ENCODE results near the gene MYL5.

The MYL5 gene

DNA sequence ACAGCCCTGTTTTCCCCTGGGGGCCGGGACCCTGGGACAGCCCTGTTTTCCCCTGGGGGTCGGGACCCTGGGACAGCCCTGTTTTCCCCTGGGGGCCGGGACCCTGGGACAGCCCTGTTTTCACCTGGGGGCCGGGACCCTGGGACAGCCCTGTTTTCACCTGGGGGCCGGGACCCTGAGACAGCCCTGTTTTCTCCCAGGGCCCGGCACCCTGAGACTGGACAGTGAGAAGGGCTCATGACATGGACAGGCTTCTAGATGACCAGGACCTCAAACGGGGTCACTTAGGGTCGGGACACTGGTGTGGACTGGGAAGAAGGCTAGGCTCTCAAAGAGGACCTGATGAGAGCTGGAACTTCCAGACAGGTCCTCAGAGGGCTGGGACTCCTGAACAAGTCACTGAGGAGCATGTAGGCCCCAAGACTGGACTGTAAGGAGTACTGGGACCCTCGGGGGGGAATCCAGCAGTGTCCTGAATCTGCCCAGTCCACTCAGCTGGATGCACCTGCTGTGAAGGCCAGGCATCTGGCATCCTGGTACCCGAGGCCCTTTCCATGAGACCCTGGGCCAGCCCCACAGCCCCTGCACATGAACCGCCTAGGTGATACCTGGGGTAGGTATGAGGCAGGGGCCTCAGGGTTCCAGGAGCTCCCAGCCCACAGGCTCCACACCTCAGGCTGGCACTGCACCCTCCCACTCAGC, 33.7 kb downstream of the MYL5 start:
- no peak for DNase-seq

DNA sequence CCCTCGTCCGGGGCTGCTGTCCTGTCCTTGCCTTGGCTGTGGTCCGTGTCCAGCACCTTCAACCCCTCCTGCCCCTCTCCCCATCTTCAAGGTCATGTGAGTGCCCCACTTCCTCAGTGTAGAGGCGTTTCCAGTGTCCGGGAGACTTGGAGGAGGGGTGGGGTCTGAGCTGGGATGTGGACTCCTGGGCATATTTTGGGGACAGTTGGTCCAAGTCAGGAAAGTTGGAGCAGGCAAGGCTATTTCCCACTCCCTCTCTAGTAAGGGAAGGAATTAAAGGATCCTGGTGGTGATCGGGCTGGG, 34.2 kb downstream of the MYL5 start:
- DNase-seq, result no peak

DNA sequence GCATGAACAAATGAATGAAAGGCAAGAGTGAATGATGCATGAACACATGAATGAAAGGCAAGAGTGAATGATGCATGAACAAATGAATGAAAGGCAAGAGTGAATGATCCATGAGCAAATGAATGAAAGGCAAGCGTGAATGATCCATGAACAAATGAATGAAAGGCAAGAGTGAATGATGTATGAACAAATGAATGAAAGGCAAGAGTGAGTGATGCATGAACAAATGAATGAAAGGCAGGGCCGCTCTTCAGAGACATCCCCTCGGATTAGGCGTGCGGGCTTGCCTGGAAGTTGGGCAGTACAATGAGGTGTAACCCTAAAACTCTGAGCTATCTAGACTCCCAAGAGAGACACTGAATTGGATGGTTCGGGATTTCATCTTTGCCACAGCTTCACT, 35.0 kb downstream of the MYL5 start:
- no peak for DNase-seq

DNA sequence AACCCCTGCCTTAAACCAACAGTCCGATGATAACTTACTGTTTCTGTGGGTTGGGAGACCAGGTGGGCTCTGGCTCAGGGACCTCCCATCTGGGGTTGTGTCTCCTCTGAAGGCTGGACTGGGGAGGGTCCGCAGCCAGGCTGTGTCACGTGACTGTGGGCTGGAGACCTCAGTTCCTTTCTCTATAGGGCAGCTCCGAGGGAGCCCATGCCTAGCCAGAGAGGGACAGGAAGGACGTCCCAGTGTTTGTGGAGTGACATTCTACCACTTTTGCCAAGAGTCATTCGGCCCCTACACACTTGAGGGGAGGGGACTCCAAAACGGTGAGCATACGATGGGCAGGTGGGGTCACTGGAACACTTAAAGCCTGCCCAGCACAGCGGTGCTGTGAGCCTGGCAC, 35.8 kb downstream of the MYL5 start:
- no peak for DNase-seq

DNA sequence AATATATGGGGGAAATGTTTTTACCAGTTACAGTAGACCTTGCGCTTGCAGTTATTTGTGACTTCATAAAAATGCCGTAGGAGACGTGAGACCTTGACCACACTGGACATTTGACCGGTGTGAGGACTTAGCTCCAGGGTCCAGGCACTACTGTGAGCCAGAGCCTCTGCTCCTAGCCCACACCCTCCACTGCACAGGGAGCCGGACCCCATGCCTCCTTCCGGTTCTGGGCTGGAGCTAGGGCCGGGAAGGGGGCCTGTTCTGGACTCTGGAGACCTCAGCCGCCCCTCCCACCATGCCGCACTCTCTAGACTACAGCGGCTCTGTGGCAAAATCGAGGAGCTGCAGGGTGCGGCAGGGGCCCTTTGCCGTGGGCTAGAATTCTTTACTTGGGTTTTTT, 36.6 kb downstream of the MYL5 start:
- no peak for DNase-seq

DNA sequence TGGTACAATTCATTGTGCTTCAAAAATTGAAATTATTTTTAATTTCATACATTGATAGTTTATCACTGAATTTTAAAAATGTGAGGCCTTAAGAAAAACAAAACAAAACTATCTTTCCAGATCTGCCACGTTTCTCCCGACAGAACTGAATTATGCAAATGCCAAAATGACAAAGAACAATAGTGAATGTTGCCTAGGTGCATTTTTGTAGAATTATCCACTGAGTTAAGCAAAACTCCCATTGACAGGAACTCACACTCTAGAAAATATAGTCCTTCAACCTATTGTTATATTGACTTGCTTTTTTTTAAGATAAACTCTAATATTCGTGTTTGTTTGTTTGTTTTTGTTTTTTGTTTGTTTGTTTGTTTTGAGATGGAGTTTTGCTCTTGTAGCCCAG, 37.8 kb downstream of the MYL5 start:
- DNase-seq, result no peak

DNA sequence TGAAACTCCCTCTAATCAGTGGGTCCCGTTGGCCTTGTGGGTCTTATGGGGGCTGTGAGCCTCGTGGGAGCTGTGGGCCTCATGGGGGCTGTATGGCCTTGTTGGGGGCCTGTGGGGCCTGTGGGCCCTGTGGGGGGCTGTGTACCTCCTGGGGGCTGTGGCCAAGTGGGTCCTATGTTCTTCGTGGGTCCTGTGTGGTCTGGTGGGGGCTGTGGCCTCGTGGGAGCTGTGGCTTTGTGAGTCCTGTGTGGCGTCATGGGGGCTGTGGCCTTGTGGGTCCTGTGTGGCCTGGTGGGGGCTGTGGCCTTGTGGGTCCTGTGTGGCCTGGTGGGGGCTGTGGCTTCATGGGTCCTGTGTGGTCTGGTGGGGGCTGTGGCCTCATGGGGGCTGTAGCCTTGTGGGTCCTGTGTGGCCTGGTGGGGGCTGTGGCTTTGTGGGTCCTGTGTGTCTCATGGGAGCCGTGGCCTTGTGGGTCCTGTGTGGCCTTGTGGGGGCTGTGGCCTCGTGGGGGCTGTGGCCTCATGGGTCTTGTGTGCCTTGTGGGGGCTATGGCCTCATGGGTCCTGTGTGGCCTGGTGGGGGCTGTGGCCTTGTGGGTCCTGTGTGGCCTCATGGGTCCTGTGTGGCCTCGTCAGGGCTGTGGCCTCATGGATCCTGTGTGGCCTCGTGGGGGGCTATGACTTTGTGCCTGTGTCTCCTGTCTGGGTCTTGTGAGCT, 38.7 kb downstream of the MYL5 start:
- DNase-seq, result no peak

DNA sequence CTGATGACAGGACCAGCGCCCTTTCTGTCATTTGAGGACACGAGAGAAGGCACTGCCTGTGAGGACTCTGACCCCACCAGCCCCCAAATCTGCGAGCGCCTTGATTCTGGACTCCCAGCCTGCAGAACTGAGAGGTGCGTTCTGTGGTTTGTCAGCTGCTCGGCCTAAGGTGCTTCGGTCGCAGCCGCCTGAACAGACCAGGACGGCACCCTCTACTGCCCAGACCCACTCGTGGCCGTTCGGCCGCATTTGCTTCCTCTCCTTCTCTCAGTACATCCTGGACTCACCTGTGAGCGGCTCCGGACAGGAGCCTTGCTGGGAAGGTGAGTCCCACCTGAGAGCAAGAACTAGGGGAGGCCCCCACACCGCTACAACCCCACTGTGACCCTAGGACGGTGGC, 39.7 kb downstream of the MYL5 start:
- no peak for DNase-seq

DNA sequence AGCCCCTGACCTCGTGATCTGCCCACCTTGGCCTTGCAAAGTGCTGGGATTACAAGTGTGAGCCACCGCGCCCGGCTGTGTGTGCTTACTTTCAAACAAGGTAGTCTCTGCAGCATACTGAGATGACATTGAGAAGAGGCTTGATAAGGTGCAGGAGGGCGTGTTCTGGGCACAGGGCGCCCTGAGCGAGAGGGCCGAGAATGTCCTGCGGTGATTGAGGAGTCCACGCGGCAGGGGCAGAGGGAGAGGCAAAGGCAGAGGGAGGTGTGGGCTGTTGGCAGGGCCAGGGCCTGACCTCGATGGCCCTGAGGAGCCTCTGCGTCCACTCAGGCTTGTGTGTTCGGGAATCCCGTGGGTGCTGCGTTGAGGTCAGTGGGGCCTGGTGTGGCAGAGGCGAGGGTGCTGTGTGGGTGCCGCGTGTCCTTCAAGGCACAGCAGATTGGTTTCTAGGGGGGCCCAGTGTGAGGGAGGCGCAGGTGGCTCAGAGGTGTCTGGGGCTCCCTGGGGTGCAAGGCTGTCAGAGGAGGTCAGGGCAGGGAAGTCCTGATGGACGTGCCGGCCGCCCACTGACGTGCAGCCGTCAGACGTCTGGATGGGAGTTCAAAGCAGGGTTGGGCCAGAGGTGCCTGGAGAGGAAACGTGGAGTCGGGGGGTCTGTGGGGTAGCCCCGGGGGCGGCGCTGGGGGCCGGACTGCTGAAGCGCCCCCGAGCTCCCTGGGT, 43.4 kb downstream of the MYL5 start:
- DNase-seq, result no peak

DNA sequence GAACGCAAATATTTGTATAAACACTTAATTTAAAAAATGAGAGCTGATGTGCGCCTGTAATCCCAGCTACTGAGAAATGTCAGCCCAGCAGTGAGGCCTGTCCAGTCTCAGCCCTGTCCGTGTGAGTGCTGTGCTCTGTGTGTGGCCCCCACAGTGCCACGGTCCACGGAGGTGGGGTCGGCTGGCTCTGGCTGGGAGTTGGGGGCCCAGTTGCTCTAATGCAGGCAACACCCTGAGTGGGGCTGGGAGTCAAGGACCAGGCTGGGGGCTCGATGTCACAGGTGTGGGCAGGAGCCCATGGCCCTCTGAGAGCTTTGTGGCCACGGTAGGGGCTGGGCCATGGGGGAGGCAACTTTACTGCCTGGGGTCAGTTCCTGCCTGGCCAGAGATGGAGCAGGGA, 44.1 kb downstream of the MYL5 start:
- DNase-seq, result no peak

DNA sequence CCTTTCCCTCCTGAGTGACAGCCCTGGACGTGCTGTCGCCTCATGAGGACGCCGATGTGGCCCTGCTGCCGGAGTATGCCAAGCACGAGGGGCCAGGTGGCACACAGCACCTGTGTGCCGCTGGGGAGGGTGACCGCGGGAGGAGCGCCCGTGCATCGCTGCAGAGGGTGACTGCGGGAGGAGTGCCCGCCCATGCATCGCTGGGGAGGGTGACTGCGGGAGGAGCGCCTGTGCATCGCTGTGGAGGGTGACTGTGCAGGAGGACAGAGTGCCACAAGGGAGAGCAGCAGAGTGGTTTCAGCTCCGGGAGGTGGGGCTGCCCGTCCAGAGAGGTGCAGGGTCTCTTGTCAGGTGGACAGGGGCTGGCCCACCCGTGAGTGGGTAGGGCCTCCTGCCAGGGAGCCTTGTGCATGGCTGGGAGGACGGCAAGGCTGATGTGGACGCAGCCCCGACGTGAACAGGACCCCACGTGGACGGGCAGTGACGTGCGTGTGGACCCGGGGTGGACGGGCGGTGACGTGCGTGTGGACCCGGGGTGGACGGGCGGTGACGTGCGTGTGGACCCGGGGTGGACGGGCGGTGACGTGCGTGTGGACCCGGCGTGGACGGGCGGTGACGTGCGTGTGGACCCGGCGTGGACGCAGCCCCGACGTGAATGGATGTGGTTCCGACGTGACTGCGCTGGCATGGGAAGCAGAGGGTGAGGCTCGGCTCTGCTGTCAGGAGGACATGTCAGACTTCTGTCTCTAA, 45.9 kb downstream of the MYL5 start:
- no peak for DNase-seq

DNA sequence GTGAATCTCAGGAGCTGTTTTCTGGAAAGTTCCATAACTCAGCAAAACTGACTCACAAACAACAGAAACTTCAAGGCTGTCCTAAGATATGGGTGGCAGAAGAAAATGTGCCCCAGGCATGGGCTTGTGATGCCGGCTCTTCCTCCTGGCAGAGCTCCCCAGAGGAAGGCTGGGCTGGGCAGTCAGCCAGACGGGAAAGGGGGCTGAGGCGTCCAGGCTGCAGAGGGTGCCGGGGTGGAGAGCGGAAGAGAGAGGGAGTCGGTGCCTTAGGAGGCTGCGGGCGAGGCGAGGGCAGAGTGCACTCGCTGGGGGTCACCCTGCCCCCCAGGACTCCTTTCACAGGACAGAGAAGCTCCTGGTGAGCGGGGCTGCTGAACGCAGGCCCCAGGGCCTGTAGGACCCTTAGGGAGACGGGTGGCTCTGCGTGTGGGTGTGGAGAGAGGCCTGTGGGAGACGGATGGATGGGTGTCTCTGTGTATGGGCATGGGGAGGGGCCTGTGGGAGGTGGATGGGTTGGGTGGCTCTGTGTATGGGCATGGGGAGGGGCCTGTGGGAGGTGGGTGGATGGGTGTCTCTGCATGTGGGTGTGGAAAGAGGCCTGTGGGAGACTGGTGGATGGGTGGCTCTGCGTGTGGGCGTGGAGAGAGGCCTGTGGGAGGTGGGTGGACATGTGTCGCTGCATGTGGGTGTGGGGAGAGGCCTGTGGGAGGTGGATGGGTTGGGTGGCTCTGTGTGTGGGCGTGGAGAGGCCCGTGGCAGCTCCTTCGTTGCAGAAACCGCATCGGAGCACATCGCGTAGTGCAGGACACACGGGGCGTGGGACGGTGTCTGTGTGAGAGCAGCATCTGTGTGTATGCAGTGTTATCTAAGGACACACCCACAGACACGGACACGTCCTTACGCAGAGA, 47.2 kb downstream of the MYL5 start:
- no peak for DNase-seq

DNA sequence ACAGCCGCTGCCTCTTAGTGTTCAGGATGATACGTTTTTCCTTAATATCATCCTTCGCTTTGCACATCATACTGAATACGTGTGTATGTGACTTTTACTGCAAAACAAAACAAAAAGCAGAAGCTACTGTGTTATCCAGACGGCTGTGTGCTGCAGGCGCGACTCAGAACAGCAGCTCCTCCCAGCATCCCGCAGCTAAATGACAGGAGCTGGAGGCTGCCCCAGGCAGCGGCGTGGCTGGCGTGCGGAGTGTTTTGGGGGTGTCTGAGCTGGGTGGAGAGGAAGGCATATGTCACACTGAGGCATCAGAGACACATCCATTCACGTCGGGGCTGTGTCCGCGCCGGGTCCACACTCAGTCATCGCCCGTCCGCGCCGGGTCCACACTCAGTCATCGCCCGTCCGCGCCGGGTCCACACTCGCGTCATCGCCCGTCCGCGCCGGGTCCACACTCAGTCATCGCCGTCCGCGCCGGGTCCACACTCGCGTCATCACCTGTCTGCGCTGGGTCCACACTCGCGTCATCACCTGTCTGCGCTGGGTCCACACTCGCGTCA, 47.9 kb downstream of the MYL5 start:
- DNase-seq, result no peak

DNA sequence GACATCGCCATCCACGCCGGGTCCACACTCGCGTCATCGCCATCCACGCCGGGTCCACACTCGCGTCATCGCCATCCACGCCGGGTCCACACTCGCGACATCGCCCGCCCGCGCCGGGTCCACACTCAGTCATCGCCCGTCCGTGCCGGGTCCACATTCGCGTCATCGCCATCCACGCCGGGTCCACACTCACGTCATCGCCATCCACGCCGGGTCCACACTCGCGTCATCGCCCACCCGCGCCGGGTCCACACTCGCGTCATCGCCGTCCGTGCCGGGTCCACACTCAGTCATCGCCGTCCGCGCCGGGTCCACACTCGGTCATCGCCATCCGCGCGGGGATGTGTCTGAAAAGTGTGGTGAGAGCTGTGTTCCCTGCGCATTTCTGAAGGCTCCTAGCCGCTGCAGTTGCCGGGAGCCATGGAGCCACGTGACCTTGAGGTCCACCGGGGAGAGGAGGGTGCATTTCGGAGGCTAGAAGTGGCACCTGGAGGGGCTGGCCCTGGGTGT, 48.6 kb downstream of the MYL5 start:
- no peak for DNase-seq

DNA sequence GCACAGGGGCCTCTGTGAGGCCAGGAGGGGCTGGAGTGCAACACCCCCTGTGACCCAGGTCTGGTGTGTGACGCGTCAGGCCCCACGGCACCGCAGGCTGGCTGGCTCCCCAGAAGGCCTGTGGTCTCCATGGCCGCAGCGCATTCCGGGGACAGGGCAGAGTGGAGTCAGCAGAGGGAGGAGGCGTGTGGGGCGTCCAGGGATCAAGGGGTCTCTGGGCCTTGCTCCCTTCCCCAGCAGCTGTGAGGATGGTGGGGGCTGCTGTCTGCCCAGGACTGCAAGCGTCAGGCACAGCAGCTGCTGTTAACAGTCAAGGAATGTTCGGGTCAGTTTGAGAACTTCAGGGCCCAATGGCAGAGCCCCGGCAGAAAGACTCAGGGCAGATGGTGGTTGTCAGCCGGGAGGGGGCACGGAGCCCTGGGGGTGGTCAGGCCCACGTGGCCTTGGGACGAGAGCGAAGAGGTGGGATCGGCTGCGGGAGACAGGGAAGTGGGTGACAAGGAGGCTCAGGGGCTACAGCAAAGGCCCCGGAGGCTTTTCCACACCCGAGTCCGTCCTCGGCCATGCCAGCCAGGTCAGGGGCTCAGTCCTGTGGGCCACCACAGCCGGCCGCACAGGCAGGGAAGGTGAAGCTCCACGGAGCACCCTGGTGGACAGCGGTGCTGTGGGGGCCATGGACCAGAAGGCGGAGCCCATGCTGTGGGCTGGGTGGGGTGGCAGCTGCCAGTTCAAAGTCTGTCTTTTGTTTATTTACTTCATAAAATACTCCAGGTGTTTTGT, 49.6 kb downstream of the MYL5 start:
- DNase-seq, result no peak

DNA sequence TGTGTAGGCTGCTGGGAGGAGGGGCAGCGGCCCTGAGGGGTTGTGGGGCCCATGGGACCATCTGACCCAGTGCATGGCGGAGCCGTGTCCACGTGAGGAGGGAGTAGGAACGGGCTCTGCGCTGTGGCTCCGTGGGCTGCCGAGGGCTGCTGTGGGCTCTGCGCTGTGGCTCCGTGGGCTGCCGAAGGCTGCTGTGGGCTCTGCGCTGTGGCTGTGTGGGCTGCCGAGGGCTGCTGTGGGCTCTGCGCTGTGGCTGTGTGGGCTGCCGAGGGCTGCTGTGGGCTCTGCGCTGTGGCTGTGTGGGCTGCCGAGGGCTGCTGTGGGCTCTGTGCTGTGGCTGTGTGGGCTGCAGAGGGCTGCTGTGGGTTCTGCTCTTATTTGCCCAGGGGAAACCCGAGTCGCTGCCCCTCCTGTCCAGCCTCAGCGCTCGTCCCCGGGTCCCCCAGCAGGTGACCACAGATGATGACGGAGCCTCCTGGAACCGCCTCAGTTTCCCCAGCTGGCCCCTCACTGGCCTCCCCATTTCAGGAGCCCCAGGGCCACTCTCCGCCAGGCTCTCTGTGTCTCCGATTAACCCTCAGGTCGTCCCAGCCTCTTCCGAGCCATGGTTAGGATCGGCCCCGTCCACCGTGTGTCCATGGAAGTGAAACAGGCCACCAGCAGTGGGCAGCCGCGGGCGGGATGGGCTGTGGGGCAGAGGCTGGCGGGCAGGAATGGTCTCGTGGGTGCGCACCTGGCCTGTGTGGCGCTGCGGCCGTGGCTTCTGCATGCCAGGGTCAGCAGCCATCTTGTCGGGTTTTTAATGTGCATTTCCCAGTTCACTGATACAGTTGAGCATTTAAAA, 51.3 kb downstream of the MYL5 start:
- DNase-seq, result no peak

DNA sequence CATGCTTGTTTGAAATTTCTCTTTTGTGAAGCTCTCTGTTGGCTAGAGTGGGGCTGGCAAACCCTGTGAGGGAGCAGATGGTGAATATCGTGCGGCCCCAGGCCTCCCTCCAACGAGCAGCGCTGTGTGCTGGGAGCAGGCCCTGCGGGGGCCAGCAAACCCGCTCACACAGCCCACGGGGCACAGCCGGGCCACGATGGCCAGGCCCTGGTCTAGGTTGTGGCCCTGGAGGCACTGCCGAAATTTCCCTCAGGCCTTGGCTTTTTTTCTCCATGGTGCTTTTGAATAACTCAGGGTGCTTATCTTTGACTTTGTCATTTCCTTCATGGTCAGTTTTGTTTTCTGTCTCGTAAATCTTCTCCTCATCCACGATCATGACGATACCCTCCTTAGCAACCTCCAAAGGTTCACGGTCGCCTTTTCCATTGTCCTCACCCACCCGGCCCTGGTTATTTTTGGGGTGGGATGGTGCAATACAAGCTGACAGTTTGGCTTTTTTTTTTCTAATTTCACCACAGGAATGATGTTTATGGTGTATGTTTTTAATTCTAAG, 52.0 kb downstream of the MYL5 start:
- no peak for DNase-seq

DNA sequence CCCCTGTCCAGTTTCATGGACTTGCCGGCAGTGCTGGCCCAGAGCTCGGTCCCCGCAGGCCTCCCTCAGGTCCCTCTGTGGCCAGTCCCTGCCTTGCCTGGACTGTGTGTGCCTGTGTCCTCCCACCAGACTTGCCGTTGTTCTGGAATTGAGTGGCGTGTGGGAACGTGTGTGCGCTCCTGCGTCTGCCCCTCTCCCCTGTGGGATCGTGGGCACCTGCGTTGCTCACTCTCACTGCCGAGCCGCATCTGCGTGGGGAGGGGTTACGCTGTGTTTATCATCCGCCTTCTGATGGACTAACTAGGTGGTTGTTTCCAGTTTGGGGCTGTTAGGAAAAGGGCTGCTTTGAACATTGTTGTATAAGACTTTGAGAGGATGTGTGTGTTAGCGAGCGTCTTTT, 52.5 kb downstream of the MYL5 start:
- DNase-seq, result no peak

DNA sequence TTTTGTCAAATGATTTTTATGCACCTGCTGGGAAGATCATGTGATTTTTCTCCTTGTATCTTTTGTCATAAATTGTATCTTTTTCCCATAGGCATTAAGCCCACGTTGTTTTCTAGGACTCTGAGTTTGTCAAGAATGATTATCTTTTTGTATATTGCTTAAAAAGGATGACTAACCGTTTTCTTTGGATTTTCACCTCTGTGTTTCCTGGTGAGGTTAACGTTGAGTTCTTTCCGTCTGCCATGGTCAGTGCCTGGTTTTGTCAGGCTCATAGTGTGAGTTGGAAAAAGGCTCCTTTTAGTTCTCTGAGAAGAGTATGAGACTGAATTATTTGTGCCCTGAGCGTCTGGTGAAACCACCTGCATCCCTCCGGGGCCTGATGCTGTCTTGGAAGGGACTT, 53.2 kb downstream of the MYL5 start:
- DNase-seq, result no peak
